DND-41 (cell line): ENCODE results near the gene UNC13D.

Experiments used
- ATAC-seq: fragments of 200-7000 bp; cut with Tn5 transposase; 3 replicates; pipeline ENCODE4 v1.9.1; 2021; ENCODE audit warnings: low read depth; ENCODE audit not compliant: insufficient read depth
- DNase-seq: peaks from one replicate; pipeline ENCODE4 v3.0.0-alpha.2; 2020
- H2AFZ ChIP-seq: 2 replicates; pipeline ENCODE4 v1.6.0; 2012; ENCODE audit warnings: low read depth, low read length
- H3K27ac ChIP-seq: 2 replicates; pipeline ENCODE4 v1.5.1; 2012; ENCODE audit warnings: low read length, inconsistent platforms
- H3K27me3 ChIP-seq: fragments of 200-600 bp; sonication (generic); 2 replicates; pipeline ENCODE4 v1.6.0; 2012; ENCODE audit warnings: low read length, mild to moderate bottlenecking, inconsistent platforms; ENCODE audit not compliant: insufficient read depth, poor library complexity
- H3K36me3 ChIP-seq: 2 replicates; pipeline ENCODE4 v1.5.1; 2012; ENCODE audit warnings: low read length, inconsistent platforms; ENCODE audit not compliant: insufficient read depth
- H3K4me1 ChIP-seq: 2 replicates; pipeline ENCODE4 v1.5.1; 2012; ENCODE audit warnings: mild to moderate bottlenecking, low read length; ENCODE audit not compliant: insufficient read depth
- H3K4me2 ChIP-seq: 2 replicates; pipeline ENCODE4 v1.6.0; 2012; ENCODE audit warnings: mild to moderate bottlenecking, moderate library complexity, low read length, inconsistent platforms; ENCODE audit not compliant: insufficient read depth
- H3K4me3 ChIP-seq, 2 experiments: fragments of 200-600 bp in 1 of 2; shearing (Covaris generic) in 1 of 2; 2 replicates each; pipeline ENCODE4 v1.5.1; 2012 to 2016; ENCODE audit warnings: inconsistent platforms in 2 of 2, low read length in 2 of 2, mild to moderate bottlenecking in 2 of 2, low read depth in 1 of 2, moderate library complexity in 1 of 2
- H3K79me2 ChIP-seq: 2 replicates; pipeline ENCODE4 v1.6.0; 2012; ENCODE audit warnings: low read length, inconsistent platforms; ENCODE audit not compliant: insufficient read depth
- H3K9ac ChIP-seq: 2 replicates; pipeline ENCODE4 v1.6.0; 2012; ENCODE audit warnings: low read depth, mild to moderate bottlenecking, inconsistent platforms, low read length, moderate library complexity
- H3K9me3 ChIP-seq: 2 replicates; pipeline ENCODE4 v1.5.1; 2012; ENCODE audit warnings: low read length, moderate library complexity, mild to moderate bottlenecking, inconsistent platforms; ENCODE audit not compliant: insufficient read depth, severe bottlenecking
- H4K20me1 ChIP-seq: 2 replicates; pipeline ENCODE4 v1.6.0; 2012; ENCODE audit warnings: low read length; ENCODE audit not compliant: insufficient read depth
- CTCF ChIP-seq: IDR thresholded peaks from 2 replicates; pipeline ENCODE4 v1.5.1; 2012; ENCODE audit warnings: borderline replicate concordance, low read length, moderate library complexity, mild to moderate bottlenecking; ENCODE audit not compliant: poor library complexity, severe bottlenecking; ENCODE audit errors: extremely low read depth
- EZH2 ChIP-seq: IDR thresholded peaks from 3 replicates; pipeline ENCODE4 v1.6.1; 2012; ENCODE audit warnings: borderline replicate concordance, low read depth, mild to moderate bottlenecking, moderate library complexity, low read length, inconsistent platforms; ENCODE audit not compliant: severe bottlenecking

Gene UNC13D

DNA sequence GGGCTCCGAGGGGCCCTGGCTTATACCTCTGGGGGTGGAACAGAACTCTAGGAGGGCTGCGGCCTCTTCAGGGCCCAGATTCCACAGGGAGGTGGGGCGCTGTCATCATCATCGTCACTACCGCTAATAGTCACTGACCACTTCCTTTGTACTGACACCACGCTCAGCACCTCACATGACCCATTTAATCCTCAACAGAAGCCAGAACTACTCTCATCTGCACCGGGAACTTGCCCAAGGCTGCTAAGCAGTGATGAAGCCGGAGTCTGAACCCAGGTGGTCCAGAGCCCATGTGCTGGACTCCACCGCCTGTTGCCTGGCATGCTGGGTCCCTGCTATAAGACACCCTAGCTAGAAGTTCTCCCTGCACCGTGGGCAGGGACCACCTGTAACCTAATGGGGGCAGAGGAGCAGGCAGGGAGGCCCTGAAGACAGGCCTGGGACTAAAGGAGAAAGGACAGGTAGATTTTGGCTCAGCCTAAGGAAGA lies 12.0 kb downstream of the UNC13D start:
- DNase-seq (no peak), ATAC-seq (no peak)
- H2AFZ ChIP-seq: no peak overlapping the region
- no peaks in the 10 kb centered on the region for H3K9me3 ChIP-seq
- H3K36me3 ChIP-seq: peaks cover 68% of the 10 kb centered on the region
- H3K4me1 ChIP-seq: no peaks in the 10 kb centered on the region
- no peak for TF ChIP-seq EZH2
- no peak for TF ChIP-seq CTCF
- peaks cover 6% of the 10 kb centered on the region; the same call in 1 of the 2 replicates for H4K20me1 ChIP-seq
- no peaks in the 10 kb centered on the region for H3K27me3 ChIP-seq
- H3K4me2 ChIP-seq: no peak overlapping the region
- H3K79me2 ChIP-seq: no peaks in the 10 kb centered on the region
- no peak overlapping the region for H3K9ac ChIP-seq
- no peak overlapping the region for H3K27ac ChIP-seq
- H3K4me3 ChIP-seq: no peak overlapping the region

DNA sequence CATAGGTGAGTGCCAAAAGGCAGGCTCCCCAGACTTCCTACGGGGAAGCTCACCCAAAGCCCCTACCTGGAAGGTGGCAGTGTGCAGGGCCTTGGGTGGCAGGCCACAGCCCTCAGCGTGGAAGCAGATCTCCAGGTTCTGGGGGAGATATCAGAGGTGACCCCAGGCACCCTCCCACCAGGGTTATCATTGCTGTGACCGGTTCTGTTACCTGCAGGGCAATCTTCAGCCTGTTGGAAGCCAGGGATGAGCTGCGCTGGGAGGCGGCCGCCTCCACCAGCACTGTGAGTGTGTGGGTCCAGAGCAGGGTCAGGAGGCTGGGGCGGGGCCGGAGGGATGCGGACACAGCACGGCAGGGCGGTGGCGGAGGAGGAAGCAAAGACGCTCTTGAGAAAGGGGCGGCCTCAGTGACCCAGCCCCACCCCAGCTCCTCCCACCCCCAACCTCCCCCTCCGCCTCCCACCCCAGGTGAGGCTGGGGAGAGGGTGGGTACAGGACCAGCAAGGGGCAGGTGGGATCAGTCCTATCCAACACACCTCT lies 13.1 kb downstream of the UNC13D start:
- no peaks in the 10 kb centered on the region for H3K27me3 ChIP-seq
- H3K79me2 ChIP-seq: no peaks in the 10 kb centered on the region
- no peak overlapping the region for H2AFZ ChIP-seq
- H3K9me3 ChIP-seq: no peaks in the 10 kb centered on the region
- DNase-seq: no peak
- H3K4me1 ChIP-seq: no peaks in the 10 kb centered on the region
- no peak overlapping the region for H3K4me2 ChIP-seq
- no peak for TF ChIP-seq CTCF
- TF ChIP-seq EZH2: no peak
- H3K27ac ChIP-seq: no peak overlapping the region
- H3K9ac ChIP-seq: no peak overlapping the region
- H4K20me1 ChIP-seq: peaks cover 6% of the 10 kb centered on the region; the same call in 1 of the 2 replicates
- ATAC-seq: no peak
- peaks cover 70% of the 10 kb centered on the region for H3K36me3 ChIP-seq
- H3K4me3 ChIP-seq: no peak overlapping the region

GRCh38 chr17:75830164-75831031 lies 13.8 kb downstream of the UNC13D start:
- no peak overlapping the region for H3K4me2 ChIP-seq
- no peak overlapping the region for H3K4me3 ChIP-seq
- H3K4me1 ChIP-seq: no peaks in the 10 kb centered on the region
- TF ChIP-seq CTCF (peak; percentile 77), EZH2 (no peak)
- H4K20me1 ChIP-seq: peaks cover 6% of the 10 kb centered on the region; the same call in 1 of the 2 replicates
- no peak overlapping the region for H3K27ac ChIP-seq
- H3K79me2 ChIP-seq: no peaks in the 10 kb centered on the region
- no peaks in the 10 kb centered on the region for H3K27me3 ChIP-seq
- peak; percentile 42; the same call in 2 of the 3 replicates for ATAC-seq
- H3K36me3 ChIP-seq: peaks cover 68% of the 10 kb centered on the region
- no peak overlapping the region for H3K9ac ChIP-seq
- H3K9me3 ChIP-seq: no peaks in the 10 kb centered on the region
- H2AFZ ChIP-seq: no peak overlapping the region
- peak; percentile 58 for DNase-seq
